PC-9 (cell line): ENCODE results near the gene COMT.

Experiments used
- EZH2 ChIP-seq: fragments of 200-600 bp; sonication (generic); IDR thresholded peaks from 2 replicates; pipeline ENCODE4 v1.8.0; 2017; ENCODE audit warnings: antibody characterized with exemption, low read depth
- TF ChIP-seq, protein P1 (sequence below): fragments of 200-600 bp; sonication (generic); conservative IDR thresholded peaks from 2 replicates; pipeline ENCODE4 v1.6.1; 2017; ENCODE audit warnings: mixed run types, antibody characterized with exemption, mild to moderate bottlenecking, moderate library complexity

DNA sequence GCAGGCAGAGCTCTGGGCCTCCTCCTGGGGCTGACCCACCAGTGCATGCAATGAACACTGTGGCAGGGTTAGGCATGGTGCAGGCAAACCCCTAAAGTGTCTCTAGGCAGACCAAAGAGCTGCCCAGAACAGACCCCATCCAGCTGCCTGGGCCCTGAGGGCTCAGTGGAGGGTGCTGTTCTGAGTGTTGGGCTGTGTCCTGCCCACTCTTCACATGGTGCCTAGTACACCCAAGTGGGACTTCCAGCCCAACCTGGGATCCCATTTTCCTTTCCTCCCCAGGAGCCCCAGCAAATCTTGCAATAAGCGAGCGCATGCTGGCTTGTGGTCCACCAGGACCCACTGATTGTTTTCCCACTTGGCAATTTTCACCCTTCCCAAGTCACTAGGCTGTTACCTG, 48.6 kb downstream of the COMT start:
- TF ChIP-seq, protein P1, sequence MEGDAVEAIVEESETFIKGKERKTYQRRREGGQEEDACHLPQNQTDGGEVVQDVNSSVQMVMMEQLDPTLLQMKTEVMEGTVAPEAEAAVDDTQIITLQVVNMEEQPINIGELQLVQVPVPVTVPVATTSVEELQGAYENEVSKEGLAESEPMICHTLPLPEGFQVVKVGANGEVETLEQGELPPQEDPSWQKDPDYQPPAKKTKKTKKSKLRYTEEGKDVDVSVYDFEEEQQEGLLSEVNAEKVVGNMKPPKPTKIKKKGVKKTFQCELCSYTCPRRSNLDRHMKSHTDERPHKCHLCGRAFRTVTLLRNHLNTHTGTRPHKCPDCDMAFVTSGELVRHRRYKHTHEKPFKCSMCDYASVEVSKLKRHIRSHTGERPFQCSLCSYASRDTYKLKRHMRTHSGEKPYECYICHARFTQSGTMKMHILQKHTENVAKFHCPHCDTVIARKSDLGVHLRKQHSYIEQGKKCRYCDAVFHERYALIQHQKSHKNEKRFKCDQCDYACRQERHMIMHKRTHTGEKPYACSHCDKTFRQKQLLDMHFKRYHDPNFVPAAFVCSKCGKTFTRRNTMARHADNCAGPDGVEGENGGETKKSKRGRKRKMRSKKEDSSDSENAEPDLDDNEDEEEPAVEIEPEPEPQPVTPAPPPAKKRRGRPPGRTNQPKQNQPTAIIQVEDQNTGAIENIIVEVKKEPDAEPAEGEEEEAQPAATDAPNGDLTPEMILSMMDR: no peak
- no peak for TF ChIP-seq EZH2
